GM21381 (cell line): ENCODE measurements around the gene LYZL2.
"Not testable (repeated sequence)": the region's sequence is repeated elsewhere in the genome, so short reads cannot be mapped to it uniquely, and the experiment has no call there.

Experiments used
- ATAC-seq: cut with Tn5 transposase; IDR thresholded peaks from one replicate; pipeline ENCODE4 v1.9.1; 2021; ENCODE audit warnings: mild to moderate bottlenecking, moderate library complexity; ENCODE audit not compliant: unreplicated experiment

The LYZL2 gene

DNA sequence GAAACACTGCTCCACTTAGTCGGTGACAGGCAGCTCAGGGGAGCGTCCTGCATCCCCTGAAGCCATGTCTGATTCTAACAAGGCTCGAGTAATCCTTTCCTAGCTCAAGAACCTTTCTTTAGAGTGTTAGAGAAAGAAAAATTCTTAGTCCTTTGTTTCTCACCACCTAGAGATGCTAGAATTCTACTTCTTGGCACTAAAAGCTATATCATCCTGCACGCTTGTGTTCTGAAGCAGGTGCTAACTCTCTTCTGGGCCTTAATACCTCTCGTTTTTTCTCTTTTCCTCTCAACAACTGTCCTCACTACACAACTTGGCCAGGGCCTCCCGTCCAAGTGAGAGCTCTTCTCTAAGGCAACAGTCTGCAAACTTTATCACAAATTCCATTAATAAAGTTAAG is at the start of gene LYZL2:
TSS of gene LYZL2 (minus strand) at position 101 of the 400 bp plus-strand sequence. CDS start 2,838 bp downstream, outside the sequence.
- no peak for ATAC-seq

DNA sequence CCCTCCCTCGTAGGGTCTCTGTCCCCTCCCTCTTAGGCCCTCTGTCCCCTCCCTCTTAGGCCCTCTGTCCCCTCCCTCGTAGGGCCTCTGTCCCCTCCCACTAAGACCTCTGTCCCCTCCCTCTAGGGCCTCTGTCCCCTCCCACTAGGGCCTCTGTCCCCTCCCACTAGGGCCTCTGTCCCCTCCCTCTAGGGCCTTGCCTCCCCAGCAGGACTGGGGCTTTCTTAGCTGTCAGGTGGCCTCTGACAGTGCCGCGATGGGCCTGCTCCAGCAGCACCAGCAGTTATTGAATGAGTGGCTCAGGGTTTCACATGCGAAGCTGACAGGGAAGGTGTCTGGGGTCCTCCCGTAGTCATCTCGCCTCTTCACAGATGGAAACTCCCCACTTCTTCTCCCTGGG is 48.1 kb upstream of the LYZL2 start:
- not testable (repeated sequence) for ATAC-seq

DNA sequence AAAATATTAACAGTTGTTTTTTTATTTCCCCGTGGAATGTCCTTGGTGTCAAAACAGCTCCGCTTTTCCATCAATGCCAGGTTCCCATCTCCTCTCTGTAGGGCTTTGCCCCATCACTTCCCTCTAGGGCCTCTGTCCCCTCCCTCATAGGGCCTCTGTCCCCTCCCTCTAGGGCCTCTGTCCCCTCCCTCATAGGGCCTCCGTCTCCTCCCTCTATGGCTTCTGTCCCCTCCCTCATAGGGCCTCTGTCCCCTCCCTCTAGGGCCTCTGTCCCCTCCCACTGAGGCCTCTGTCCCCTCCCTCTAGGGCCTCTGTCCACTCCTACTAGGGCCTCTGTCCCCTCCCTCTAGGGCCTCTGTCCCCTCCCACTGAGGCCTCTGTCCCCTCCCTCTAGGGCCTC is 47.6 kb upstream of the LYZL2 start:
- ATAC-seq, result not testable (repeated sequence)

DNA sequence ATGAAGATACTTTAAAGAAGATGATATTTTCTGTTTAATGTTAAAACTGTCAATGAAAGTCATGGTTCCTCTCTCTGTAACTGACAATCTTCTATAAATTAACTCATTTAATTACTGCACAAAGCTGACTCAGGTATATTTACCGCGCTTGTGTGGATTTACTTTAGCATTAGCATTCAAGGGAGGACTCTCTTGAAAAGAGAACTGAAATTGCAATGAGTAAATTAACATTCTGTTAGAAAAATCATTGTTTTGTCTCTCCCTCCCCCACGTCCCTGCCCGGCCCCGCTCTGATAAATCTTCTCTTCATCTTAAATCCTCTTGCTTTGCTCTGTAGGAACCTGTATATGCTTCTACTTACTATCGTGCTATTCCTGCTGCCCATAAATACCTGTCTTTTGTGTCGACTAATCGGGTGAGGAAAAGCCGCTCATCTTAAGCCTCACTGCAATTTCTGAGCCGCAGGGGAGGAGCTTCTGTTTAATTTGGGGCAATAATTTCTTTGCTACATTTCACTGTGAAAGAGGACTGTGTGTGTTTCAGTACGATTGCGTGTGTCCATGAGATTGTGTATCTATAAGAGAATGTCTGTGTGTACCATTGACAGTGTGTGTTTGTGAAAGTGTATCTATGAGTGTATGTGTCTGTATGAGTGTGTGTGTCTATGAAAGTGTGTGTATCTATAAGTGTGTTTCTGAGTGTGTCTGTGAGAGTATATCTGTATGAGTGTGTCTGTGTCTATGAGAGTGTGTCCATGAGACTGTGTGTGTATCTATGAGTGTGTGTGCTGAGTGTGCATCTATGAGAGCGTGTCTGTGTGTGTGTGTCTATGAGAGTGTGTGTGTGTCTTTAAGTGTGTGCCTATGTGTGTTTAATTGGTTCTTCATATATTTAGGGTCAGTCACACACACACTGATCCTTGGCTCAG is 46.5 kb upstream of the LYZL2 start:
- no peak for ATAC-seq

DNA sequence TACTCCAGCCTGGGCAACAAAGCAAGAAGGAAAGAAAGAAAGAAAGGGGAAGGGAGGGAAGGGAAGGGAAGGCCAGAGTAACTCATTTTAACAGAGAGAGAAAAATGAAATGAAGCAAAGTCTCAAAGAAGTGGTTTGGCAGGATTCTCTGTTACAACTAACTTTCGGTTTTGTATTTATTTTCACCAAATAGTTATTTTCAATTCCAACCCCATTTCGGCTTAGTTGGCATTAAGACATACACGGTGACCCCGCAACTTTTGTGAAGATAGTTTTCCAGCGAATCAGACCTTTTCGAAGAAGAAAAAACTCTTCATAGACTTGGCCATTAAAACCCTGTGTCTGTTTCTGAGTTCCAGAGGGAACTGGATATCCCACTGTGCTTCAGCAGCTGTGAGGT is 45.2 kb upstream of the LYZL2 start:
- ATAC-seq, result no peak

DNA sequence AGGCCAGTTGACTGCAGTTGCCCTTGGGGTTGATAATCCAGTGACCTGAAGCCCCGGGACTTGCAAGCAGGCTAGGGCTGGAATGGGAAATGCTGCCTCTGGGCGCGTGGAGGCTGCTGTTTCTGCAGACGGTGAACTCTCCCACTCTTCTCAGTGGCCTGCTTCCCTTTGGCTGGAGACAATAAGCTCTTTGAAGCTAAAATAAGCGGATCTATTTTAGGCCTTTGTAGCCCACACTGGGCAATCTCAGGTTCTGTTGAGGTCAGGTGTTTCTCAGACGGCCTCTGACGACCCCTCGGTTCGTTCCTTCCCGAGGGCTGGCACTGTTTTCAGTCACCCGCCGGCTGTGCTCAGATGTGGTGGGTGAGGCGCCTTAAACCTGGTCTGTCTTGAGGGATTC is 43.7 kb upstream of the LYZL2 start:
- ATAC-seq, result not testable (repeated sequence)

DNA sequence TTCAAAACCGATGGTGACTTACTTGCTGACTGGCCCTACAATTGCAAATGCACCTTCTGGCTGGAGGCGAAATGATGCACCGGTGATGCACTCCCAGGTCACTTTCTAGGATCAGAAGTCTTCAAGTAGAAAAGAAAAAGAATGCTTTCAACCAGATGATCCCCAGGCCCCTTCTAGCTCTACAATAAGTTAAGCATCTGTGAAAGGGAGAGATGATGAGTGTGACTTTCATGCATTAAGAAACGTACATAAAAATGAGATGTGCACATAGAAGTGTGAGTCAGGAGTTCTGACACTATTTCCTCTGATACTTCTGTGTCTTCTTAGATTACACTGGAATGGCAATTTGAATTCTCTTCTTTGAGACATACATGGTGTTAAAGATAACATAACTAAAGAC is 42.8 kb upstream of the LYZL2 start:
- ATAC-seq, result not testable (repeated sequence)

DNA sequence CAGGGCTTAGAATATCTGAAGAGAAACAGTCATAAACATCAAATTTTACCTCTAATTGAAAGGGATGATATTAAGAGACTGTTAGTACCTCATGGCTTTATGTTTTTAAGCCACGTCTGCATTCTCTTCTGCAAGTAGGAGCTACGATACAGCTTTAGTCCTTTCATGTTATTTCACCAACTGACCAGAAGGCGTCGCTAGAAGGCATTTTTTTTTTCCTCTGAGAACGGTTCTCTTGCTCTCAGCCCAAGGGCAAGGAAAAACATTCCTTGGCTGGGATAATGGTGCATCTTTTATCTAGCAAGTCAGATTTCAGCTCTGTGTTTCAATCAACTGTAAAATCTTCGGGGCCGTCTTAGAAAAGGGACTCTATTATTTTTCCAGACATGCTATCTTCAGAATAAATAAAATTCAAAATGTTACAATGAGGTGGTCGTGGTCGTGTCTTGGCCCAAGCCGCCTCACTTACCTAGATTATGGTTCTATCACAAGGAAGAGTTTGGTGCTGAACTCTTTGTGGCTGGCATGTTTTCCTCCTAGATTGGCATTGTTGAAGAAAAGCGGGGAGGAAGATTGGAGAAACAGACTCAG is 41.6 kb upstream of the LYZL2 start:
- ATAC-seq, result peak; percentile 61

DNA sequence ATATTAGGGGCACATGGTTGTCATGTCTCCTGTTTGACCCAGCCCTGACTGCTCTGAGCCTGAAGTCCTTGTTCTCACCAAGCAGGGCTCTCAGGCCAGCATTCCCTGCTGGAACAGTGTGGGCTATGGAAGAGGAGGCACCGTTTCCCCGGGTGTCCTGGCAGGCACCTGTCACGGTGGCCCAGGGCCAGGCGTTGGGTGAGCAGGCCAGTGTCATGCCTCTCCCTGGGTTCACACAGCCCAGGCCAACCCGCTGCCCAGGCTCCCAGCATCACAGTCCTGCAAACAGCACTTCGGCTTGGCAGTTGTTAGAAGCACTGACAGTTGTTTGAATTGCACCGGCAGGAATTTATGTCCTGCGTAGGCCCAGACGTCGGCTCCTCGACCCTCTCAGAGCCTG is 38.4 kb upstream of the LYZL2 start:
- not testable (repeated sequence) for ATAC-seq

DNA sequence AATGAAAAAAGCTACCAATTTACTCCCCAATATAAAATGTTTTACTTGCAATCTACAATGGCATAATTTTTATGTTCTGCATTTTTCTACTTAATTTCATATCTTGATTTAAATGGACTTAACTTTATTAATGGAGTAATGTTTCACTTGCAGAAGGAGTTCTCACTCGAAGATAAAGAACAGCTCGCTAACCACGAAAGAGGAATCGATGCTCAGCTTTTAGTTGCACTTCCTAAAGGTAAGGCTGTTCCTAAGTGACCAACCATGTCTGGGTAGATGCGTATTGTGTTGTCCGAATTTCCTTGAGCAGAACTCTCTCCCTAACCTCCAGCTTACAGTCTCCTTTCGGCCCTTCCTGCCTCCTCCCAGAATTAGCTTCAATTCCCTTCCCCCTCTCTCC is 33.9 kb upstream of the LYZL2 start:
- not testable (repeated sequence) for ATAC-seq

DNA sequence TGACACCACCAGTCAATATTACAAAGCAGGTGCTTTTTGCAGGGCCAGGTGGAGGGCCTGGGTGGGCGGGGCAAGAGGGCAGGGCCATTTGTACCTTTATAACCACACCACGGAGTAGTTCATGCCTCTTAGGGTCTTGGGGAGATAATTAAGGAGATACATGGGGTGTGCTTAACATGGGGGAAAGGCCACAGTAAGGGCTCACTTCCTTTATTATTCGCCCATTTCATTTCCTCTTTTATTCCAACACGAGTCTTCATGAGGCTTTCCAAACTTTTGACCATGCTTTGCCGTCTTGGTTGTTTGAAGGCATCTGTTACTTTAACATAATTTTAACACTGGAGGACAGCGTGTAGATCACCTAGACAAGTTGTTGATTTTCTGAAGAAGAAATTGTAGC is 33.3 kb upstream of the LYZL2 start:
- no peak for ATAC-seq

DNA sequence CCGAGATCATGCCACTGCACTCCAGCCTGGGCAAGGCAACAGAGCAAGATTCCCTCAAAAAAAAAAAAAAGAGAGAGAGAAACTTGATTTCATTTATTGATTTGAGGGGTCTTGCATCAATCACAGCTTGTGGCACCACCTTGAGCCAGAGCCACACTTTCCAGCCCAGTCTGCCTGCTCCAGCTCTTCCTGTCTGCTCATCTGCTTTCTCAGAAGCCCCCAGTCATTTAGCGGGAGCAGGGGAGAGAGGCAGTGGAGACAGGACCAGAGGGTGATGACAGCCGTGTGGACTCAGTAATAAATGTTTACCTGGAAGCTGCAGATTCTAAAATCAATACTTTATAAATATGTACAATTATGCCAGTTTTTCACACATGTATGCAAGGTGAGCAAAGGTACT is 30.8 kb upstream of the LYZL2 start:
- not testable (repeated sequence) for ATAC-seq

DNA sequence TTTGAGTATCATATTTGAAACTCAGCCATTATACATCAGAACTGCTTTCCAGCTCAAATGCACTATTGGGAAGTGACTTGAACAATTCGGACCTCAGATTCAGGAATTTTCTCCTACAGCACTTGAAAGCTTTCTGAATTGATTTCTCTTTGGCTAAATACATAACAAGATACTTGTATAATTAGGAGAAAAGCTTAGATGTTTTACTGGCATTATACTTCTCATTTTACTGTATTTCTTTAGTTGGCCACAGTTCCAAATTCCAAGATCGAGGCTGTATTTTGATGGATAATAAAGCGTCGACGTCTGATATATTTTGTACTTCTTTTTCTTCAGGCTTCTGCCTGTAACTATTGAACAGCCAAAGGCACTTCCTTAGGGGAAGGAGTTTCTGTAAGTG is 26.7 kb upstream of the LYZL2 start:
- no peak for ATAC-seq

DNA sequence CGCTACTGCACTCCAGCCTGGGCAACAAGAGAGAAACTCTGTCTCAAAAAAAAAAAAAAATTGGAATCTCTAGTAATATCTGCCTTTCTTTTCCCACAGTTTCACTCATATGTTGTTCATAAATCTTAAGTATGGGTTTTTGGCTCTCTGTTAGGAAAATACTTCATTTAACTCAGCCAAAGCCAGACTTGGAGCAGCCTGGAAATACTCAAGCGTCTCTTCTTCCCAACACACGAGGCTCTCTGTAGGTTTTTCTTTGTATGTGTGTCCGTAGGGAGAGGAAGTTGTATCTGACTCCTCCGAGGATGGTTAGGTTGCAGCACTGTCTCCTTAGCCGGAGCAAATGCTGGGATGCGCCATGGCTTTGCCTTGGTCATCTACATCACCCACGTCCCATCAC is 25.4 kb upstream of the LYZL2 start:
- ATAC-seq, result not testable (repeated sequence)

DNA sequence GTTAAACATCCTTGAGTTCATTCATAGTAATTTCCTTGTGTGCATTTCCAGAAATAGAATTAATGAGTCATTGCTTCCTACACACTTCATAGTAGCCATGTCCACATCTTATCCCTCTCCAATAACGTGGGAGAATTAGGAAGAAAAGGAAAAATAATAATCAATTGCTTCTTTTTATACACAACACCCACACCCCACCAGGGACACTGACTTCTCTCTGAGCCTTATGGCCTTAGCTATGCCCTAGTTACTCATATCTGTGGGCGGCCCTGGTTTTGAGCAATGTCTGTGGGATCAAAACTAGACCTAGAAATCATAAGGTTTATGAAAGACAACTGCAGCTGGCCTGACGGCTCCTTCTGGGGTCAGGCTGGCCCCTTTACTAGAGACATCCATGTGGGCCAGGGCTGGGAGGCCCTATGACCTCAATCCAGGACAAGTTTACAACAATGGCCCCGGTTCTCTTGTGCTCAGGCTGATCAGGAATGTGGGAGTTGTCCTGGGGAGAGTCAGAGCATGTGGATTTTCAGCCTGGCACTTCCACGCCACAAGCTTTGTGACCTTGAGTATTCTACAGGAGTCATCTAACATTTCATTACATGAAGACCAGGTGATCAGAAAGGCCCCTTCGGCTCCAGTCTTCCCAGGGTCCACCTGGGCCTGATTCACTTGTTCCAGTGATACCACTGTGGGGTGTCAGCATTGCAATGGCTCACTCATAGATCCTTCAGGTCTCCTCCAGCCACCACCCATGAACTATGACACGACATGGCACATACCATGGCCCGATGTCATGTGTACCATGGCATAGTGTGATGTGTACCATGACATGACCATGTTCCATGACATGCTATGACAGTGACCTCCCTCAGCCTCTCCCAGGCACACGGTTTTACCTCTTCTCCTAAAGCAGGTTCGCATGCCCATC is 22.2 kb upstream of the LYZL2 start:
- not testable (repeated sequence) for ATAC-seq

DNA sequence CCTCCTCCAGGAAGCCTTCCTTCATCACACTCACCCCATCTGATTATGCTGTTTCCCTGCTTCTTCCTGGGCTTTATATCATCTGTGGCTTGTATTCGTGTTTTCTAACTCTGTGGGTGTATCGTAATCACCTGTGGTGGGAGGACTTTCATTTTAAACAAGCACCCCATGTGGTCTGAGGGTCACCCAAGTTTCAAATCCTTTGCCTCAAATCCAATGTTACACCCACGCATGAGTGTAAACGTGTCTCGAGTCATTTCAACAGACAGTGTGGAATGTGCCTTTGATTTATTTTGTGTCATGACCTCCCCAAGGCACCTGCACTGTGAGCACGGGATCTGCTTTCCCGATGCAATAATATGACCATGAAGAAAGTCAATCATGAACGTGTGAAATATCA is 17.5 kb upstream of the LYZL2 start:
- ATAC-seq, result no peak

DNA sequence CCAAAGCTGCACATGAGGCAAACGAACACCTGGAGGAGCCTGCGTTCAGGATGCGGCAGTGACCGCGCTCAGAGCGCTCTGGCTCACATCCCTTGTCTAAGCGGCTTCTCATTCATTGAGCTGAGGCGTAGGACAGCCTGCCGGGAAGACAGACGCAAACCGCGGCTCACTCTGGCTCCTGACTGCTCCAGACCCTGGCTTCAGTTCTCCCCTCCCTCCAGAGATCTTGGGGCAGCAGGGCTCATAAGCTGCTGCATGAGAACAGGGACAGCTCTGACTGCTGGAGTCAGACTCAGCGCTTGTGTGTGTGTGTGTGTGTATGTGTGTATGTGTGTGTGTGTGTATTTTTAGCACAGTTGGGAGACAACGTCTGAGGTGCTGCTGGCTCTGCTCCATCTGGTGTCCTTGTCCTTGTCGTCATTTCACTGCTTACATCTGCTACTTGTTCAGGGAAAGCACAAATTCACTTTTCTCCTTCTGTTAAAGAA is 15.8 kb upstream of the LYZL2 start:
- ATAC-seq, result no peak

DNA sequence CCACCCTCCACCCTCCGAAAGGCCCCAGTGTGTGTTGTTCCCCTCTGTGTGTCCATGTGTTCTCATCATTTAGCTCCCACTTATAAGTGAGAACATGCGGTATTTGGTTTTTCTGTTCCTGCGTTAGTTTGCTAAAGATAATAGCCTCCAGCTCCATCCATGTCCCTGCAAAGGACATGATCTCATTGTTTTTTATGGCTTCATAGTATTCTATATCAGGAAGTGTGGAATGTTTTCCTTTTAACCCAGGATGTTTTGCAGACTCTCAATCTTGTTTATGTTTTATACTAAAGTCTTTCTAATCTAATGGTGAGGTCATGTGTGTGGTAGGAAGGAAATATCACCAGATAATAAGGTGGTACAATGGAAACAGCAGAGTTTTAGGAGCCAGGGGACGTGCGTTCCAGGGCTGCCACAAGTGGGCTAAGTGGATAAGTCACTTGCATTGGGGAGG is 14.9 kb upstream of the LYZL2 start:
- ATAC-seq, result not testable (repeated sequence)

DNA sequence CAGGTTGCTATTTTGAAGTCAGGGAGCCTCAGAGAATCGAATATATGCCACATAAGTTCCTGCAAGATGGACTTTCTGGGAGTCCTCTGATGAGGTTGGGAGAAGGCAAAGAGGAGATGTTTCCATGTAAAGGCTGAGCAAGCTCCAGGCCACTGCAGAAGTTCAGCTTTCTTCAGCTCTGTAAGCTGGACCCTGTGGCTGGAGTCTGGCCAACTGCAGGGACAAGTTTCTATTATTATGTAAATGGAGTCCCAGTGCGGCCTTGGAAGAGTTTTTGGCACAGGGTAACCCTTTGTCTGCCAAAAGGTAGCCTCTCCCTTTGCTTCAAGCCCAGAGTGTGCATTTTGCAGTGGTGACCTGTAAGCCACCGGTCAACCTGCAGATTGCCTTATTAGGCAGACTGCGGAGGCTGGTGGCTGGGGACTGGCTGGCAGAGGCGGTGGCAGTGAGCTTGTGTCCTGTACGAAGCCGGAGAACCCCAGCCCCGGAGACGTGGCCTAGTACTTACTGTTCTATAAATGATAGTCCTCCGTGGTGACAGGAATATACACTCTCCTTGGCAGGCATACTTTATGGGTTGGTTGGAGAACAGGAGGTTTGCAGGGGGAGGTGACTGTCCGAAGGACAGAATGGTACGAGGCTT is 14.1 kb upstream of the LYZL2 start:
- not testable (repeated sequence) for ATAC-seq

DNA sequence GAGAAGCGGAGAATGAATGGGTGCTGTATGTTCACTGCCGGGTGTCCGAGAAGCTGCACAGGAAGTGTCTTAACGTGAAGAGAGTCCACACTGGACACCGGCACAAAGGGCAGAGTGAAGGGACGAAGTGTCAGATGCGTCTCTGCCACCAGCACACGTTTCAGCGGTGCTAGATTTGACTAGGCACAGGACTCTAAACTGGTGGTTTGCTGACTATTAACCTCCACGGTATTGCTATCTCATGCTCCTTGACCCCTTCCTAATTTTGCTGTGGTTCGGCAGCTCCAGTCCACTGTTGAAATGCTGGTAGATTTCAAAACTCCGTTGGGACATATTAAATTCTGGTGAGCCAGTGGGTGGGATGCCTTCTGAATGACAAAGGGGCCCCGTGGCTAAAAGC is 13.3 kb upstream of the LYZL2 start:
- ATAC-seq, result not testable (repeated sequence)
